GM12878 (cell line): ENCODE results near the gene ADGRA3. TPM values are rescaled to one million over a fixed set of nuclear protein-coding genes. Genes with fewer than 3 reads are reported as not detected.
A peak's percentile ranks its signal among the peaks of the same experiment; 100 is the strongest.

Experiments used
- ATAC-seq: fragments of 200-7000 bp; cut with Tn5 transposase; 3 replicates; pipeline ENCODE4 v1.9.1; 2020; ENCODE audit warnings: mild to moderate bottlenecking, moderate library complexity
- BruUV-seq: library from RNA; stranded (reverse); fragments of 400-500 nt; replicated peaks from 2 replicates; lab custom pipeline; 2021; lab: Mats Ljungman, UMichigan
- CTCF ChIA-PET: fragments of 300-600 bp; sonication (Branson Sonifier 250); formaldehyde crosslinking; extraction: SDS; loops from one replicate; lab custom pipeline; 2021; ENCODE audit warnings: inconsistent platforms; lab: Yijun Ruan, JAX
- POLR2A ChIA-PET: fragments of 350-600 bp; formaldehyde crosslinking; extraction: SDS; loops from one replicate; lab custom pipeline; 2021; ENCODE audit warnings: inconsistent platforms; lab: Charles Lee
- RAD21 ChIA-PET: fragments of 300-600 bp; sonication (Branson Sonifier 250); formaldehyde crosslinking; loops from one replicate; lab custom pipeline; 2023; ENCODE audit warnings: antibody characterized with exemption; ENCODE audit not compliant: unreplicated experiment; lab: Charles Lee
- SMC1A ChIA-PET: fragments of 300-600 bp; sonication (Branson Sonifier 250); formaldehyde crosslinking; loops from one replicate; lab custom pipeline; 2023; ENCODE audit not compliant: unreplicated experiment, uncharacterized antibody; lab: Charles Lee
- DNase-seq: peaks from one replicate; pipeline ENCODE4 v3.0.0-alpha.2; 2011; ENCODE audit warnings: low read depth, low spot score
- FAIRE-seq: peaks from 3 replicates; lab custom pipeline; 2011; peaks lifted over from hg19 to GRCh38; lab: Jason Lieb, UNC
- H2AFZ ChIP-seq: 2 replicates; pipeline ENCODE4 v1.6.0; 2011; ENCODE audit warnings: low read depth, low read length, control low read depth; ENCODE audit not compliant: control insufficient read depth
- H3K27ac ChIP-seq: 2 replicates; pipeline ENCODE4 v1.5.1; 2011; ENCODE audit warnings: control low read depth; ENCODE audit not compliant: control insufficient read depth, insufficient read depth
- H3K27me3 ChIP-seq, 2 experiments: replicated peaks in 1 of 2; 2 replicates each; pipeline versions ENCODE4 v1.6.0 to v1.6.1; 2011; ENCODE audit warnings: low read length in 1 of 2; ENCODE audit not compliant: control insufficient read depth in 2 of 2, insufficient read depth in 2 of 2
- H3K36me3 ChIP-seq, 2 experiments: 2 replicates each; pipeline ENCODE4 v1.5.1; 2011; ENCODE audit warnings: low read length in 1 of 2; ENCODE audit not compliant: control insufficient read depth in 2 of 2, insufficient read depth in 2 of 2
- H3K4me1 ChIP-seq: 2 replicates; pipeline ENCODE4 v1.6.1; 2011; ENCODE audit warnings: mild to moderate bottlenecking, low read length, moderate library complexity, mixed read lengths; ENCODE audit not compliant: control insufficient read depth, insufficient read depth
- H3K4me2 ChIP-seq: 2 replicates; pipeline ENCODE4 v1.6.0; 2011; ENCODE audit warnings: control low read depth; ENCODE audit not compliant: control insufficient read depth, insufficient read depth
- H3K4me3 ChIP-seq: fragments of 200-600 bp; sonication (generic); 2 replicates; pipeline ENCODE4 v1.5.1; 2016
- H3K79me2 ChIP-seq: 2 replicates; pipeline ENCODE4 v1.6.0; 2011; ENCODE audit warnings: low read length; ENCODE audit not compliant: control insufficient read depth, insufficient read depth
- H3K9ac ChIP-seq: 2 replicates; pipeline ENCODE4 v1.8.0; 2011; ENCODE audit warnings: low read length, control low read depth, mixed read lengths; ENCODE audit not compliant: control insufficient read depth, insufficient read depth
- H3K9me3 ChIP-seq: replicated peaks from 3 replicates; pipeline ENCODE4 v1.5.1; 2011; ENCODE audit warnings: mild to moderate bottlenecking, low read length; ENCODE audit not compliant: control insufficient read depth, insufficient read depth
- H4K20me1 ChIP-seq: 2 replicates; pipeline ENCODE4 v1.6.0; 2011; ENCODE audit not compliant: control insufficient read depth, insufficient read depth
- MTA2 ChIP-seq: fragments of 450-650 bp; IDR thresholded peaks from 2 replicates; pipeline ENCODE4 v1.6.1; 2016; ENCODE audit warnings: low read depth, mild to moderate bottlenecking, moderate library complexity
- RAD21 ChIP-seq: IDR thresholded peaks from 2 replicates; pipeline ENCODE4 v1.6.1; 2011; ENCODE audit warnings: mild to moderate bottlenecking, low read depth, low read length, moderate library complexity; ENCODE audit not compliant: insufficient read depth
- SMC3 ChIP-seq: IDR thresholded peaks from 2 replicates; pipeline ENCODE4 v1.6.1; 2011; ENCODE audit warnings: low read length, improper control_type of control experiment, borderline replicate concordance
- YY1 ChIP-seq: IDR thresholded peaks from 2 replicates; pipeline ENCODE4 v1.6.1; 2011; ENCODE audit warnings: low read depth, mild to moderate bottlenecking, low read length
- WGBS: methylation state at CpG from one replicate; pipeline ENCODE4 v1.1.6; 2016; ENCODE audit warnings: low lambda C conversion rate; ENCODE audit not compliant: insufficient replicate concordance, insufficient coverage; ENCODE audit errors: missing lambda C conversion rate; 5-methylcytosine and 5-hydroxymethylcytosine counted together
- in situ Hi-C: fragments of 300-500 bp; cut with MboI; formaldehyde crosslinking; loops from 9 replicates; pipeline ENCODE4 v1.14.3; 2018; ENCODE audit warnings: mixed read lengths
- intact Hi-C: fragments of 100-400 bp; cut with micrococcal nuclease; formaldehyde crosslinking; loops from one replicate; pipeline ENCODE4 v1.14.2; 2022; ENCODE audit not compliant: unreplicated experiment
- polyA plus RNA-seq, 11 experiments: library from polyadenylated mRNA; depleted of rRNA in 4 of 11; unstranded in 6 of 11; stranded (reverse) in 5 of 11; fragments of >200 nt; fragmentation: Nextera tagmentation in 4 of 11; fragmentation: Illumina TruSeq in 1 of 11; extraction: Ambion mirVana in 4 of 11; extraction: Trizol in 1 of 11; gene quantifications; 1 replicate in 1 of 11; 2 replicates in 10 of 11; pipeline versions ENCODE4 v1.2.1 to v1.2.3, GENCODE V29; 2011 to 2016; ENCODE audit warnings: inconsistent platforms in 2 of 11, missing spikeins in 2 of 11, low read depth in 1 of 11
- total RNA-seq, 4 experiments: library from RNA; depleted of rRNA in 3 of 4; stranded (reverse); fragments of >200 nt in 3 of 4; fragmentation: Illumina TruSeq in 1 of 4; extraction: Trizol in 1 of 4; gene quantifications; 2 replicates each; pipeline versions ENCODE4 v1.2.1 to v1.2.3, GENCODE V29; 2013 to 2021
- TF ChIP-seq, protein P1 (sequence below), 3 experiments: IDR thresholded peaks in 2 of 3; conservative IDR thresholded peaks in 1 of 3; 2 replicates each; pipeline ENCODE4 v1.5.1; 2011; ENCODE audit warnings: low read depth in 3 of 3, low read length in 3 of 3, mild to moderate bottlenecking in 3 of 3, control low read depth in 2 of 3, moderate library complexity in 2 of 3, inconsistent platforms in 1 of 3, mixed read lengths in 1 of 3; ENCODE audit not compliant: control insufficient read depth in 2 of 3, insufficient read depth in 1 of 3; ENCODE audit errors: extremely low read depth in 1 of 3

Gene ADGRA3
- total and polyA plus RNA-seq, 10 of the 15 experiments (the other 5 are each of a cell fraction or from before 2014, with no cell fraction given), result 0.24 to 66.2 (median 2.5) TPM

DNA sequence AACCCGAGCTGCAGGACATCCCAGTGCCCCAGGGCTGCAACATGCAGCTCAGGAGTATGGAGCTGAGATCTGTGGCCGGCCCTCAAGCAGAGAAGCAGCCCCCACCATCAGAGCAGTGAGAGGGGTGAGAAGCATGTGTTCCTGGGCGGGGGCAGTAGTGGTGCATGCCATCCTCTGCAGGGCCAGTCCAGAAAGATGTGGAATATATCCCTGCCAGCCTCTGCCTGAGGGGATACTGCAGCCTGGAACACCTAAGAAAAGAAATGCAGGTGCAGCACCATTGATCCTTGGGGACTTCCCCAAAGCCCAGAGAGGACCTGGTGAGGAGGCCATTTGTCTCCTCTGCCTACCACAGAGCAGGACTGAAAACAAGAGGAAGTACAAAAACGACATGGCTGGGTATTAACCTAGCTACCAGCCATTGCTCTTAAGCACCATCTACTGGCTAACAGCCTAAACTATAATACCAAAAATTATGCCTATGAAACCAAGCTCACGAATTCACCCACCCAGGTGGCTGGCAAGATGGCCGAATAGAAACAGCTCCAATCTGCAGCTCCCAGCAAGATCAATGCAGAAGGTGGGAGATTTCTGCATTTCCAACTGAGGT lies 158.8 kb downstream of the ADGRA3 start:
- ATAC-seq (peak; percentile 98), DNase-seq (no peak), FAIRE-seq (no peak)
- ChIA-PET CTCF (interaction anchor here (0.6 to 3.7 kb wide), 19 partner anchors 8 to 590 kb away, joined by 3 to 32 read pairs (median 6); no protein-coding TSS in a partner anchor), SMC1A (interaction anchor here (0.6 to 3.4 kb wide), 18 partner anchors 9 to 568 kb away, joined by 3 to 19 read pairs (median 4); no protein-coding TSS in a partner anchor), POLR2A (no interaction called here), RAD21 (interaction anchor here (0.6 to 3.4 kb wide), 11 partner anchors 9 to 567 kb away, joined by 3 to 39 read pairs (median 3); no protein-coding TSS in a partner anchor)
- no peak overlapping the region for H3K9ac ChIP-seq
- no peak overlapping the region for H2AFZ ChIP-seq
- H3K79me2 ChIP-seq, result no peaks in the 10 kb centered on the region
- intact Hi-C loops (loop anchor here (1.0 to 5.0 kb wide), 3 partner anchors 120 to 568 kb away; no protein-coding TSS in a partner anchor), in situ Hi-C loops (no loop called here)
- no peaks in the 10 kb centered on the region for H3K36me3 ChIP-seq
- H3K4me1 ChIP-seq, result no peaks in the 10 kb centered on the region
- H4K20me1 ChIP-seq, result no peaks in the 10 kb centered on the region
- no peak for TF ChIP-seq MTA2
- TF ChIP-seq, protein P1, sequence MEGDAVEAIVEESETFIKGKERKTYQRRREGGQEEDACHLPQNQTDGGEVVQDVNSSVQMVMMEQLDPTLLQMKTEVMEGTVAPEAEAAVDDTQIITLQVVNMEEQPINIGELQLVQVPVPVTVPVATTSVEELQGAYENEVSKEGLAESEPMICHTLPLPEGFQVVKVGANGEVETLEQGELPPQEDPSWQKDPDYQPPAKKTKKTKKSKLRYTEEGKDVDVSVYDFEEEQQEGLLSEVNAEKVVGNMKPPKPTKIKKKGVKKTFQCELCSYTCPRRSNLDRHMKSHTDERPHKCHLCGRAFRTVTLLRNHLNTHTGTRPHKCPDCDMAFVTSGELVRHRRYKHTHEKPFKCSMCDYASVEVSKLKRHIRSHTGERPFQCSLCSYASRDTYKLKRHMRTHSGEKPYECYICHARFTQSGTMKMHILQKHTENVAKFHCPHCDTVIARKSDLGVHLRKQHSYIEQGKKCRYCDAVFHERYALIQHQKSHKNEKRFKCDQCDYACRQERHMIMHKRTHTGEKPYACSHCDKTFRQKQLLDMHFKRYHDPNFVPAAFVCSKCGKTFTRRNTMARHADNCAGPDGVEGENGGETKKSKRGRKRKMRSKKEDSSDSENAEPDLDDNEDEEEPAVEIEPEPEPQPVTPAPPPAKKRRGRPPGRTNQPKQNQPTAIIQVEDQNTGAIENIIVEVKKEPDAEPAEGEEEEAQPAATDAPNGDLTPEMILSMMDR (IDR thresholded peaks at IDR 0.05 in 2 of 3, conservative IDR thresholded peaks at IDR 0.05 in 1 of 3; ENCODE audit: control insufficient read depth in 2 of 3, extremely low read depth in 1 of 3, insufficient read depth in 1 of 3, low read depth in 3 of 3, low read length in 3 of 3), result peak in 2 of 3 experiments; percentile 23 to 43; a peak in 3 of 6 replicates
- TF ChIP-seq YY1, result peak; percentile 46
- peak; percentile 11; the same call in 1 of the 2 replicates for TF ChIP-seq RAD21
- TF ChIP-seq SMC3, result peak; percentile 31; the same call in 1 of the 2 replicates
- no peaks in the 10 kb centered on the region for H3K27me3 ChIP-seq
- H3K4me2 ChIP-seq, result no peak overlapping the region
- H3K4me3 ChIP-seq, result no peak overlapping the region
- no peak overlapping the region for H3K27ac ChIP-seq
- no TSS peak for BruUV-seq
- no peaks in the 10 kb centered on the region for H3K9me3 ChIP-seq
- 2% methylated on average over 6 of the region's 6 CpGs for WGBS
